BLaER1 (cell line): Measurements from ENCODE around the gene ZNRF4.

Experiments
- H3K27ac ChIP-seq: shearing (Covaris generic); formaldehyde crosslinking; 2 replicates; pipeline ENCODE4 v1.8.1; 2022
- H3K27me3 ChIP-seq: shearing (Covaris generic); formaldehyde crosslinking; 2 replicates; pipeline ENCODE4 v1.8.1; 2022
- H3K36me3 ChIP-seq: shearing (Covaris generic); formaldehyde crosslinking; 2 replicates; pipeline ENCODE4 v1.8.1; 2022
- H3K4me1 ChIP-seq: shearing (Covaris generic); formaldehyde crosslinking; 2 replicates; pipeline ENCODE4 v1.8.1; 2022
- H3K4me2 ChIP-seq: shearing (Covaris generic); formaldehyde crosslinking; 2 replicates; pipeline ENCODE4 v1.8.1; 2022
- H3K4me3 ChIP-seq: shearing (Covaris generic); formaldehyde crosslinking; 2 replicates; pipeline ENCODE4 v1.8.1; 2022
- H3K9ac ChIP-seq: shearing (Covaris generic); formaldehyde crosslinking; 2 replicates; pipeline ENCODE4 v1.8.1; 2022
- H3K9me3 ChIP-seq: shearing (Covaris generic); formaldehyde crosslinking; 2 replicates; pipeline ENCODE4 v1.8.1; 2022
- H4K20me1 ChIP-seq: shearing (Covaris generic); formaldehyde crosslinking; 2 replicates; pipeline ENCODE4 v1.8.1; 2022
- Cebpa-rat ChIP-seq: shearing (Covaris generic); IDR thresholded peaks from 2 replicates; pipeline ENCODE4 v1.8.1; 2022

ZNRF4 gene

GRCh38 chr19:5440299-5440698, 14.9 kb upstream of the ZNRF4 start:
- Histone ChIP-seq H3K4me2 (no peak overlapping the region), H3K36me3 (no peaks in the 10 kb centered on the region), H3K4me3 (no peak overlapping the region), H4K20me1 (no peaks in the 10 kb centered on the region), H3K4me1 (peaks cover 4% of the 10 kb centered on the region; the same call in 1 of the 2 replicates), H3K9ac (no peak overlapping the region), H3K9me3 (no peaks in the 10 kb centered on the region), H3K27ac (no peak overlapping the region), H3K27me3 (no peaks in the 10 kb centered on the region)
- TF ChIP-seq Cebpa-rat, result no peak

GRCh38 chr19:5443723-5444122, 11.5 kb upstream of the ZNRF4 start:
- Histone ChIP-seq H3K27ac (no peak overlapping the region), H3K36me3 (no peaks in the 10 kb centered on the region), H4K20me1 (no peaks in the 10 kb centered on the region), H3K9me3 (no peaks in the 10 kb centered on the region), H3K4me3 (no peak overlapping the region), H3K9ac (no peak overlapping the region), H3K4me1 (peaks cover 4% of the 10 kb centered on the region; the same call in 1 of the 2 replicates), H3K27me3 (no peaks in the 10 kb centered on the region), H3K4me2 (no peak overlapping the region)
- TF ChIP-seq Cebpa-rat, result no peak

DNA sequence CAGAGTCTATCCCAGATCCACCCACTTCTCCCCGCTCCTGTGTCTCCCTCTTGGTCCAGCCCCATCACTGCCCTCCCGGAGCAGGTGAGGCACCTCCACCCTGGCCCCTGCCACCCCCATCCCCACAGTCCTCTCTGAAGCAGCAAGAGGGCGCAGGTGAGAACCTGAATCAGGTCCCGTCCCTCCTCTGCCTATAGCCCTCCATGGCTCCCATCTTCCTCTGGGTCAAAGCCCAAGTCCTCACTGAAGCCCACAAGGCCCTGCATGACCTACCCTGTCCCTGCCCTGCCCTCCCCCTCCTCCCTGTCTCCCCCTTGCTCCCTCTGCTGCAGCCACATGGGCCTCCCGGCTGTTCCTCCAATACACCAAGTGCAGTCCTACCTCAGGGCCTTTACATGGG, 10.8 kb upstream of the ZNRF4 start:
- no peak for TF ChIP-seq Cebpa-rat
- Histone ChIP-seq H3K9me3 (no peaks in the 10 kb centered on the region), H3K36me3 (no peaks in the 10 kb centered on the region), H3K27ac (no peak overlapping the region), H3K27me3 (no peaks in the 10 kb centered on the region), H3K9ac (no peak overlapping the region), H3K4me2 (no peak overlapping the region), H4K20me1 (no peaks in the 10 kb centered on the region), H3K4me3 (no peak overlapping the region), H3K4me1 (peaks cover 4% of the 10 kb centered on the region; the same call in 1 of the 2 replicates)

- no peak overlapping the region for H3K4me3 ChIP-seq
- H3K4me2 ChIP-seq, result no peak overlapping the region
- H3K36me3 ChIP-seq, result no peaks in the 10 kb centered on the region
- H4K20me1 ChIP-seq, result no peaks in the 10 kb centered on the region
- H3K4me1 ChIP-seq, result peaks cover 4% of the 10 kb centered on the region; the same call in 1 of the 2 replicates
- H3K27me3 ChIP-seq, result no peaks in the 10 kb centered on the region
- no peak overlapping the region for H3K27ac ChIP-seq
- TF ChIP-seq Cebpa-rat, result no peak
- no peak overlapping the region for H3K9ac ChIP-seq
- no peaks in the 10 kb centered on the region for H3K9me3 ChIP-seq
These were observed 10.1 kb upstream of the ZNRF4 start for GRCh38 chr19:5445071-5445470.

DNA sequence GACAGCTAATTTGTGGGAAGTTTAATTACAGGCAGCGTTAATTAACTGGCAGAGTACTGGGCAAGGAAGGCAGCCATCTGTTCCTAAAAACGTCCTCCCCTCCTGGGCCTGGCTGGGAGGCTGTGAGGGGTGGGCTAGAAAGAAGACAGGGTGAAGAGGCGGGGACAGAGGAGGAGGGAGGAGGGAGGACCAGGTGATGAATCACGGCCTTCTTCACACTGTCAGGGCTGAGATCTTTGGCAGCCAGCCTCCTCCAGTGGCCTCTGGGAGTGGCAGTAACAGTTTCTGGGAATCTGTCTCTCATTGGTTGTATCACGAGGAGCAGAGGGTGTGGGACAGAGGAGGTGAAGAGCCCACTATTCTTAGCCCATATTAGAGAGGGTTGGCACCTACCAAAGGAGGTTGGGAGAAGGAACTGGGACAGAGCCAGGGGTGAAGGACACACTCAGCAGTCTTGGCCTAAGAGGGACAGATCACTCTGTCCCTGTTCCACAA, 9.6 kb upstream of the ZNRF4 start:
- Histone ChIP-seq H3K9ac (no peak overlapping the region), H3K4me2 (no peak overlapping the region), H4K20me1 (no peaks in the 10 kb centered on the region), H3K4me1 (peaks cover 4% of the 10 kb centered on the region; the same call in 1 of the 2 replicates), H3K27ac (no peak overlapping the region), H3K36me3 (no peaks in the 10 kb centered on the region), H3K9me3 (no peaks in the 10 kb centered on the region), H3K27me3 (no peaks in the 10 kb centered on the region), H3K4me3 (no peak overlapping the region)
- no peak for TF ChIP-seq Cebpa-rat

DNA sequence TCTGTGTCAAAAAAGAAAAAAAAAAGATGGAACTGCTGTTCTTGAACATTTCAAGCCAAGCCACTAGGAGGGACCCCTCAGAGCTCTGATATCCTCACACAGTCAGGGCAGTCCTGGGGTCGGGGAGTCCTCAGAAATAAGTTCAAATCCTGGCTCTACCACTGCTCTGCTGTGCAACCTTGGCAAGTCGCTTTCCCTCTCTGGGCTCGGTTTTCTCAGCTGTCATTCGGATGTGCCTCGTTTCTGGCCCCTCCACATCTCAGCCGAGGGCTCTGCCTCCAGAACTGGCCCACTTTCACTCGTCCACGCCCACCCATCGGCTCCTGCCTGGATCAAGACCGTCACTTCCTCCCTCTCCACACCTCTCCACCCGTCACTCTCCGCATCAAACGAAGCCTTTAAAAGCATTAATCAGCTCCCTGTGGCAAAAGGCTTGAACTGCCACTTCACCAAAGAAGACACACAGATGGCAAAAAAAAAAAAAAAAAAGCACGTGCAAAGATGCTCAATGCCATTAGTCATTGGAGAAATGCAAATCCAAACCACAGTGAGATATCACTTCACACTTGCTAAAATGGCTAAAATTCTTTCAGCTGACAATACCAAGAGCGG, 7.4 kb upstream of the ZNRF4 start:
- H3K36me3 ChIP-seq, result no peaks in the 10 kb centered on the region

DNA sequence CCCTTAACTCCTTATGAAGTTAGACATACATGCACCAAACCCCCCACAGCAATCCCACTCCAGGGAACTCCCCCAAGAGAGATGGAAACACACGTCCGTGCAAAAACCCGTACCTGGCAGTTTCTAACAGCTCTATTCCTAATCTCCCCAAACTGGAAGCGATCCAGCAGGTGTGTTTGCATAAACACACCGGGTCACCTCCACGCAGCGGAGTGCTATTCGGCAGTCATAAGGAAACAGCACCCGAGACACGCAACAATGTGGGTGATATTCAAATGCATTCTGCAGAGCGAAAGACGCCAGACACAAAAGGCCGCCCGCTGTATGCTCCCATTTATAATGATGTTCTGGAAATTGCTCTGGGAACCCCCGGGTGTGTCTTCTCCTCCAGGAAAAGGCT, 6.8 kb upstream of the ZNRF4 start:
- Histone ChIP-seq H3K27ac (no peak overlapping the region), H3K4me2 (no peak overlapping the region), H3K4me3 (no peak overlapping the region), H3K4me1 (peaks cover 4% of the 10 kb centered on the region; the same call in 1 of the 2 replicates), H3K27me3 (no peaks in the 10 kb centered on the region), H3K36me3 (no peaks in the 10 kb centered on the region), H3K9ac (no peak overlapping the region), H4K20me1 (no peaks in the 10 kb centered on the region), H3K9me3 (peaks cover 6% of the 10 kb centered on the region)
- no peak for TF ChIP-seq Cebpa-rat

More for the DNA sequence above, 7.4 kb upstream of the ZNRF4 start:
- no peak overlapping the region for H3K4me3 ChIP-seq
- H3K27ac ChIP-seq, result no peak overlapping the region
- H3K9me3 ChIP-seq, result peaks cover under 1% of the 10 kb centered on the region; the same call in 1 of the 2 replicates
- no peak overlapping the region for H3K9ac ChIP-seq
- no peak for TF ChIP-seq Cebpa-rat
- peaks cover 4% of the 10 kb centered on the region; the same call in 1 of the 2 replicates for H3K4me1 ChIP-seq
- H4K20me1 ChIP-seq, result no peaks in the 10 kb centered on the region
- H3K27me3 ChIP-seq, result no peaks in the 10 kb centered on the region
- H3K4me2 ChIP-seq, result no peak overlapping the region

- no peaks in the 10 kb centered on the region for H3K27me3 ChIP-seq
- no peaks in the 10 kb centered on the region for H3K36me3 ChIP-seq
- TF ChIP-seq Cebpa-rat, result no peak
- H3K9me3 ChIP-seq, result peaks cover 9% of the 10 kb centered on the region
- no peak overlapping the region for H3K4me2 ChIP-seq
- H3K4me3 ChIP-seq, result no peak overlapping the region
- no peaks in the 10 kb centered on the region for H3K4me1 ChIP-seq
- H4K20me1 ChIP-seq, result no peaks in the 10 kb centered on the region
- no peak overlapping the region for H3K9ac ChIP-seq
- H3K27ac ChIP-seq, result no peak overlapping the region
These were observed 4.6 kb upstream of the ZNRF4 start for GRCh38 chr19:5450482-5451126.

DNA sequence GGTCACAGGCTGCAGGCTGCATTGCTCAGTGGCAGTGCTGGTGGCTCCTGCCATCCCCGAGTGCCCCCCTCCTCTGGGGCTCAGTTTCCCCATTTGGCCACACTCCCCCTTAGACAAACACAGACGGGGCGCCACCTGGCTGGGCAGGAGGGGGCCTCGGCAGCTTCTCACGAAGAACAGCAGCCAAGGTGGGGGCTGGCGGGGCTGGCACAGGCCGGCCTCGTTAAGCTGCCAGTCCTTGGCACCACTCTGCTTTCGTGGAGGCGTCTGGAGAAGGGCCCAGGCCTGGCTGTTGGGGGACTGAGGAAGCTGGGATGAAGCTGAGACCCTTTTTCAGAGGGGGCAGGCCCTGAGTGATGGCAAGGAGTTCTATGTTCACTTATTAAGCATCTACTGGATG, 3.7 kb upstream of the ZNRF4 start:
- no peaks in the 10 kb centered on the region for H3K36me3 ChIP-seq
- peaks cover 9% of the 10 kb centered on the region for H3K9me3 ChIP-seq
- H3K9ac ChIP-seq, result no peak overlapping the region
- no peak overlapping the region for H3K4me2 ChIP-seq
- no peak overlapping the region for H3K27ac ChIP-seq
- H3K27me3 ChIP-seq, result no peaks in the 10 kb centered on the region
- H4K20me1 ChIP-seq, result no peaks in the 10 kb centered on the region
- no peak overlapping the region for H3K4me3 ChIP-seq
- H3K4me1 ChIP-seq, result no peaks in the 10 kb centered on the region
- no peak for TF ChIP-seq Cebpa-rat
